HepG2 (cell line): ENCODE results near the gene PLA2G4B.

Experiments used
- CBX2 ChIP-seq, 2 experiments: fragments of 200-600 bp in 1 of 2; sonication (generic); formaldehyde crosslinking in 1 of 2; IDR thresholded peaks; 2 replicates each; pipeline versions ENCODE4 v1.7.0 to v1.8.1; 2018 to 2022; ENCODE audit warnings: low read depth in 2 of 2, low read length in 1 of 2, mild to moderate bottlenecking in 1 of 2, missing genetic modification reagents in 1 of 2
- EZH2 ChIP-seq: conservative IDR thresholded peaks from 2 replicates; pipeline ENCODE4 v1.6.1; 2012; ENCODE audit warnings: mild to moderate bottlenecking, low read depth, low read length, moderate library complexity
- FOXJ3 ChIP-seq: sonication (generic); formaldehyde crosslinking; IDR thresholded peaks from 2 replicates; pipeline ENCODE4 v1.4.0; 2020; ENCODE audit warnings: missing genetic modification reagents, mild to moderate bottlenecking, borderline replicate concordance
- KDM3A ChIP-seq: IDR thresholded peaks from 2 replicates; pipeline ENCODE4 v1.6.1; 2018; ENCODE audit warnings: low read depth, missing compliant biosample characterization
- NCOR1 ChIP-seq: fragments of 200-600 bp; sonication (generic); IDR thresholded peaks from 2 replicates; pipeline ENCODE4 v1.7.0; 2017; ENCODE audit warnings: antibody characterized with exemption, low read length, borderline replicate concordance
- PAX8 ChIP-seq: sonication (generic); formaldehyde crosslinking; IDR thresholded peaks from 2 replicates; pipeline ENCODE4 v1.8.0; 2022; ENCODE audit warnings: mild to moderate bottlenecking, missing genetic modification reagents, borderline replicate concordance
- POLR2A ChIP-seq, 2 experiments: IDR thresholded peaks; 2 replicates each; pipeline ENCODE4 v1.6.1; 2011; ENCODE audit warnings: low read depth in 2 of 2, low read length in 2 of 2, mild to moderate bottlenecking in 1 of 2, moderate library complexity in 1 of 2; ENCODE audit not compliant: insufficient read depth in 1 of 2
- TAF1 ChIP-seq: sonication (generic); formaldehyde crosslinking; IDR thresholded peaks from 2 replicates; pipeline ENCODE4 v1.4.0; 2020; ENCODE audit warnings: missing genetic modification reagents
- ZFAT ChIP-seq: sonication (generic); formaldehyde crosslinking; conservative IDR thresholded peaks from 2 replicates; pipeline ENCODE4 v1.8.1; 2023; ENCODE audit warnings: missing genetic modification reagents, inconsistent platforms
- ZNF10 ChIP-seq: sonication (generic); formaldehyde crosslinking; IDR thresholded peaks from 2 replicates; pipeline ENCODE4 v1.4.0; 2020; ENCODE audit warnings: mild to moderate bottlenecking, low read depth, missing genetic modification reagents, borderline replicate concordance
- ZNF354B ChIP-seq: sonication (generic); formaldehyde crosslinking; IDR thresholded peaks from 2 replicates; pipeline ENCODE4 v1.8.0; 2022; ENCODE audit warnings: mild to moderate bottlenecking, missing genetic modification reagents
- ZNF670 ChIP-seq: sonication (generic); formaldehyde crosslinking; IDR thresholded peaks from 2 replicates; pipeline ENCODE4 v1.8.0; 2022; ENCODE audit warnings: mild to moderate bottlenecking, missing genetic modification reagents, borderline replicate concordance
- ZSCAN22 ChIP-seq: sonication (generic); formaldehyde crosslinking; IDR thresholded peaks from 2 replicates; pipeline ENCODE4 v1.4.0; 2020; ENCODE audit warnings: mild to moderate bottlenecking, missing genetic modification reagents
- TF ChIP-seq, protein P1 (sequence below): sonication (generic); formaldehyde crosslinking; IDR thresholded peaks from 2 replicates; pipeline ENCODE4 v1.4.0; 2020; ENCODE audit warnings: mild to moderate bottlenecking, missing genetic modification reagents, borderline replicate concordance

DNA sequence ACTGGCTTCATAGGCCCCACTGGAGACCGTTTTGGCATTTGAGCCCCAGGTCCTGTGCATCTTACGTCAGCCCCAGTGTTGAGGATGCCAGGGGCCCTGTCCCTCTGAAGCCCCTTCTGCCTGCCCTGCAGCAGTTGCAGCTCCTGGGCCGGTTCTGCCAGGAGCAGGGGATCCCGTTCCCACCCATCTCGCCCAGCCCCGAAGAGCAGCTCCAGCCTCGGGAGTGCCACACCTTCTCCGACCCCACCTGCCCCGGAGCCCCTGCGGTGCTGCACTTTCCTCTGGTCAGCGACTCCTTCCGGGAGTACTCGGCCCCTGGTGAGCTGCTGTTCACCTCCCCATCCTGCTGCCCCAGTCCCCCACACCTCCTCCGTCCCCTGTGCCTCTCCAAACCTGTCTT, 8.6 kb downstream of the PLA2G4B start:
- TF ChIP-seq POLR2A (IDR thresholded peaks at IDR 0.05; ENCODE audit: insufficient read depth in 1 of 2, low read depth in 2 of 2, low read length in 2 of 2) (no peak), ZNF354B (CRISPR knock-in tag) (no peak), PAX8 (no peak), KDM3A (CRISPR knock-in tag) (no peak), TAF1 (CRISPR knock-in tag) (no peak), ZNF10 (CRISPR knock-in tag) (no peak), NCOR1 (no peak), ZNF670 (CRISPR knock-in tag) (no peak), EZH2 (no peak), FOXJ3 (CRISPR knock-in tag) (no peak), CBX2 (IDR thresholded peaks at IDR 0.05; ENCODE audit: low read depth, low read length) (no peak), CBX2 (CRISPR knock-in tag; IDR thresholded peaks at IDR 0.05; ENCODE audit: low read depth) (no peak), ZFAT (no peak), ZSCAN22 (CRISPR knock-in tag) (no peak)
- TF ChIP-seq, protein P1, sequence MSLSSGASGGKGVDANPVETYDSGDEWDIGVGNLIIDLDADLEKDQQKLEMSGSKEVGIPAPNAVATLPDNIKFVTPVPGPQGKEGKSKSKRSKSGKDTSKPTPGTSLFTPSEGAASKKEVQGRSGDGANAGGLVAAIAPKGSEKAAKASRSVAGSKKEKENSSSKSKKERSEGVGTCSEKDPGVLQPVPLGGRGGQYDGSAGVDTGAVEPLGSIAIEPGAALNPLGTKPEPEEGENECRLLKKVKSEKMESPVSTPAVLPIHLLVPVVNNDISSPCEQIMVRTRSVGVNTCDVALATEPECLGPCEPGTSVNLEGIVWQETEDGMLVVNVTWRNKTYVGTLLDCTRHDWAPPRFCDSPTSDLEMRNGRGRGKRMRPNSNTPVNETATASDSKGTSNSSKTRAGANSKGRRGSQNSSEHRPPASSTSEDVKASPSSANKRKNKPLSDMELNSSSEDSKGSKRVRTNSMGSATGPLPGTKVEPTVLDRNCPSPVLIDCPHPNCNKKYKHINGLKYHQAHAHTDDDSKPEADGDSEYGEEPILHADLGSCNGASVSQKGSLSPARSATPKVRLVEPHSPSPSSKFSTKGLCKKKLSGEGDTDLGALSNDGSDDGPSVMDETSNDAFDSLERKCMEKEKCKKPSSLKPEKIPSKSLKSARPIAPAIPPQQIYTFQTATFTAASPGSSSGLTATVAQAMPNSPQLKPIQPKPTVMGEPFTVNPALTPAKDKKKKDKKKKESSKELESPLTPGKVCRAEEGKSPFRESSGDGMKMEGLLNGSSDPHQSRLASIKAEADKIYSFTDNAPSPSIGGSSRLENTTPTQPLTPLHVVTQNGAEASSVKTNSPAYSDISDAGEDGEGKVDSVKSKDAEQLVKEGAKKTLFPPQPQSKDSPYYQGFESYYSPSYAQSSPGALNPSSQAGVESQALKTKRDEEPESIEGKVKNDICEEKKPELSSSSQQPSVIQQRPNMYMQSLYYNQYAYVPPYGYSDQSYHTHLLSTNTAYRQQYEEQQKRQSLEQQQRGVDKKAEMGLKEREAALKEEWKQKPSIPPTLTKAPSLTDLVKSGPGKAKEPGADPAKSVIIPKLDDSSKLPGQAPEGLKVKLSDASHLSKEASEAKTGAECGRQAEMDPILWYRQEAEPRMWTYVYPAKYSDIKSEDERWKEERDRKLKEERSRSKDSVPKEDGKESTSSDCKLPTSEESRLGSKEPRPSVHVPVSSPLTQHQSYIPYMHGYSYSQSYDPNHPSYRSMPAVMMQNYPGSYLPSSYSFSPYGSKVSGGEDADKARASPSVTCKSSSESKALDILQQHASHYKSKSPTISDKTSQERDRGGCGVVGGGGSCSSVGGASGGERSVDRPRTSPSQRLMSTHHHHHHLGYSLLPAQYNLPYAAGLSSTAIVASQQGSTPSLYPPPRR (CRISPR knock-in tag), result no peak
